Adrenal gland (tissue), 12 donors: Measurements from ENCODE around the gene ARHGAP8. TPM values are rescaled to one million over a fixed set of nuclear protein-coding genes. Genes with fewer than 3 reads are reported as not detected.

Experiments used
- DNase-seq, 7 donors: peaks; one replicate each; pipeline ENCODE4 v3.0.0-alpha.2; 2019 to 2020
- H3K27ac ChIP-seq, 5 donors: fragments of 200-600 bp; sonication (generic) in 4 of 5; 1 replicate in 3 of 5; 2 replicates in 2 of 5; pipeline versions ENCODE4 v1.5.1 to v1.8.0; 2016 to 2020; ENCODE audit warnings: mild to moderate bottlenecking in 1 of 5
- H3K27me3 ChIP-seq: fragments of 200-600 bp; 2 replicates; pipeline ENCODE4 v1.8.0; 2021
- H3K36me3 ChIP-seq, 2 donors: fragments of 200-600 bp; replicated peaks in 1 of 2; 1 replicate in 1 of 2; 2 replicates in 1 of 2; pipeline versions ENCODE4 v1.5.1 to v1.8.0; 2018 to 2022
- H3K4me1 ChIP-seq, 2 donors: fragments of 200-600 bp; replicated peaks in 1 of 2; 1 replicate in 1 of 2; 2 replicates in 1 of 2; pipeline versions ENCODE4 v1.5.1 to v1.8.0; 2018 to 2021
- H3K4me3 ChIP-seq, 4 donors: fragments of 200-600 bp; sonication (generic) in 3 of 4; one replicate each; pipeline ENCODE4 v1.5.1; 2016 to 2018
- H3K9me3 ChIP-seq, 3 donors: fragments of 200-600 bp; sonication (generic) in 1 of 3; replicated peaks in 1 of 3; 1 replicate in 2 of 3; 2 replicates in 1 of 3; pipeline versions ENCODE4 v1.5.1 to v1.8.0; 2016 to 2021
- CTCF ChIP-seq, 6 experiments: fragments of 450-650 bp in 4 of 6; fragments of 200-600 bp in 2 of 6; sonication (generic) in 1 of 6; IDR thresholded peaks; 1 replicate in 5 of 6; 2 replicates in 1 of 6; pipeline versions ENCODE4 v1.5.1 to v1.8.0; 2016 to 2021; ENCODE audit warnings: antibody characterized with exemption in 6 of 6, mild to moderate bottlenecking in 2 of 6, moderate library complexity in 1 of 6
- POLR2A ChIP-seq, 2 donors: fragments of 450-650 bp; IDR thresholded peaks; one replicate each; pipeline ENCODE4 v1.6.1; 2017; ENCODE audit warnings: antibody characterized with exemption in 2 of 2, mild to moderate bottlenecking in 2 of 2, moderate library complexity in 1 of 2
- WGBS, 4 donors: extraction: QIAGEN DNeasy Blood & Tissue Kit in 2 of 4; methylation state at CpG; one replicate each; pipeline versions ENCODE4 v1.1.5 to v1.1.7; 2013 to 2017; 5-methylcytosine and 5-hydroxymethylcytosine counted together
- intact Hi-C, 2 donors: fragments of 100-400 bp; cut with DNase I; formaldehyde crosslinking; loops; one replicate each; pipeline versions ENCODE4 v1.14.1 to v1.15.0; 2022 to 2023
- polyA plus RNA-seq, 3 donors: library from polyadenylated mRNA; stranded (reverse); fragments of 200-250 nt in 2 of 3; fragments of 350-450 nt in 1 of 3; fragmentation: Illumina TruSeq in 1 of 3; extraction: RNeasy Lipid Tissue Mini Kit (QIAGEN cat#74804) in 1 of 3; gene quantifications; one replicate each; pipeline ENCODE4 v1.2.3, GENCODE V29; 2013 to 2014
- total RNA-seq, 9 donors: library from RNA; depleted of rRNA in 4 of 9; stranded (reverse); fragments of >200 nt in 4 of 9; fragments of 120-200 nt in 1 of 9; fragmentation: NEBNext Ultra II Directional in 1 of 9; extraction: Animal tissue kit (Norgen Biotek cat#: 25700) in 1 of 9; gene quantifications; one replicate each; pipeline versions ENCODE4 v1.1.0 to v1.2.4, GENCODE V29; 2013 to 2023
- donor health status: healthy with polysubstance abuse.
- donor health status: Bipolar disorder and iron deficiency.
- donor health status: DM: yes; HTN: yes; CAD: no.
- donor health status: DM: no; HTN: no; CAD: no.
- donor health status: DM: no; HTN: no; CAD: no.
- donor health status: DM: yes; HTN: yes; CAD: no.

The ARHGAP8 gene
- total and polyA plus RNA-seq, 12 donors = 0.12 to 17.8 (median 1.1) TPM

- Histone ChIP-seq H3K36me3 (no peaks in the 10 kb centered on the region), H3K9me3 (no peaks in the 10 kb centered on the region), H3K4me1 (no peaks in the 10 kb centered on the region), H3K27me3 (peaks cover 5% of the 10 kb centered on the region), H3K4me3 (no peak overlapping the region), H3K27ac (no peak overlapping the region)
- WGBS, 4 donors = 35 to 49% (median 40%) methylated on average over 10 to 11 of the region's 11 CpGs
- intact Hi-C loops = no loop called here
- no peak for TF ChIP-seq CTCF (IDR thresholded peaks at IDR 0.05)
- TF ChIP-seq POLR2A (IDR thresholded peaks at IDR 0.05) = no peak
- no peak for DNase-seq
These were observed 6.1 kb downstream of the ARHGAP8 start for GRCh38 chr22:44758344-44758973.

GRCh38 chr22:44759001-44759400, 6.6 kb downstream of the ARHGAP8 start:
- Histone ChIP-seq H3K36me3 (no peaks in the 10 kb centered on the region), H3K27ac (no peak overlapping the region), H3K4me3 (no peak overlapping the region), H3K4me1 (no peaks in the 10 kb centered on the region), H3K27me3 (no peaks in the 10 kb centered on the region), H3K9me3 (no peaks in the 10 kb centered on the region)
- WGBS, 4 donors = 66 to 82% (median 73%) methylated on average over 5 to 6 of the region's 6 CpGs
- no peak for TF ChIP-seq CTCF (IDR thresholded peaks at IDR 0.05)
- no peak for TF ChIP-seq POLR2A (IDR thresholded peaks at IDR 0.05)
- no peak for DNase-seq
- intact Hi-C loops = no loop called here

GRCh38 chr22:44759430-44760310, 7.3 kb downstream of the ARHGAP8 start:
- no peaks in the 10 kb centered on the region for H3K27me3 ChIP-seq
- WGBS, 4 donors = 84 to 94% (median 90%) methylated on average over 6 to 18 of the region's 18 CpGs

More at GRCh38 chr22:44759430-44760310, 7.3 kb downstream of the ARHGAP8 start:
- no peaks in the 10 kb centered on the region for H3K9me3 ChIP-seq
- H3K4me1 ChIP-seq = no peaks in the 10 kb centered on the region
- H3K27ac ChIP-seq = no peak overlapping the region
- TF ChIP-seq POLR2A (IDR thresholded peaks at IDR 0.05) (no peak), CTCF (IDR thresholded peaks at IDR 0.05) (no peak)
- H3K4me3 ChIP-seq = no peak overlapping the region
- H3K36me3 ChIP-seq = no peaks in the 10 kb centered on the region
- intact Hi-C loops = no loop called here
- DNase-seq = no peak
